ENCODE results near the gene ARHGAP18. TPM values are rescaled to one million over a fixed set of nuclear protein-coding genes. Genes with fewer than 3 reads are reported as not detected.
A peak's percentile ranks its signal among the peaks of the same experiment; 100 is the strongest.

Gene ARHGAP18
- total and polyA plus RNA-seq, 4 donors: 1.6 to 8.0 (median 3.0) TPM

- no peak for DNase-seq (ENCODE audit: low spot score)
- no peak overlapping the region for H3K27ac ChIP-seq (ENCODE audit: low read depth in 1 of 2, low read length in 2 of 2)
- no peak overlapping the region for H3K4me3 ChIP-seq (ENCODE audit: low read depth in 1 of 3, low read length in 3 of 3)
- no peaks in the 10 kb centered on the region for H3K27me3 ChIP-seq (ENCODE audit: control insufficient read depth in 4 of 4, insufficient read depth in 4 of 4, low read length in 3 of 4)
- WGBS: 92% methylated on average over 3 of the region's 3 CpGs
- no peaks in the 10 kb centered on the region for H3K9me3 ChIP-seq (ENCODE audit: control insufficient read depth in 4 of 4, low read length in 3 of 4)
- H3K4me1 ChIP-seq (ENCODE audit: control insufficient read depth in 4 of 4, insufficient read depth in 4 of 4, low read length in 3 of 4): peaks cover 0 to 4% (median 1%) of the 10 kb centered on the region in 4 donors
- H3K9ac ChIP-seq (ENCODE audit: low read depth in 1 of 2, low read length in 2 of 2): no peak overlapping the region
- TF ChIP-seq FOXA1 (IDR thresholded peaks at IDR 0.05) (no peak), FOXA2 (IDR thresholded peaks at IDR 0.05) (no peak), HNF4G (IDR thresholded peaks at IDR 0.05) (no peak), ZBTB33 (IDR thresholded peaks at IDR 0.05) (no peak), RAD21 (IDR thresholded peaks at IDR 0.05) (no peak), GABPA (IDR thresholded peaks at IDR 0.05 in 1 of 2, conservative IDR thresholded peaks at IDR 0.05 in 1 of 2) (no peak), HNF4A (conservative IDR thresholded peaks at IDR 0.05) (no peak), EGR1 (IDR thresholded peaks at IDR 0.05; ENCODE audit: low read depth in 2 of 2) (no peak), SP1 (IDR thresholded peaks at IDR 0.05) (no peak)
- TF ChIP-seq, protein P1, sequence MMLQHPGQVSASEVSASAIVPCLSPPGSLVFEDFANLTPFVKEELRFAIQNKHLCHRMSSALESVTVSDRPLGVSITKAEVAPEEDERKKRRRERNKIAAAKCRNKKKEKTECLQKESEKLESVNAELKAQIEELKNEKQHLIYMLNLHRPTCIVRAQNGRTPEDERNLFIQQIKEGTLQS (IDR thresholded peaks at IDR 0.05): no peak
- H3K36me3 ChIP-seq (ENCODE audit: control insufficient read depth in 4 of 4, insufficient read depth in 3 of 4, low read depth in 1 of 4, low read length in 3 of 4): no peaks in the 10 kb centered on the region
These were observed 13.1 kb downstream of the ARHGAP18 start for GRCh38 chr6:129696843-129697242.

GRCh38 chr6:129696028-129696418 lies 14.0 kb downstream of the ARHGAP18 start:
- Histone ChIP-seq H3K4me1 (ENCODE audit: control insufficient read depth in 4 of 4, insufficient read depth in 4 of 4, low read length in 3 of 4) (peaks cover 0 to 4% (median 1%) of the 10 kb centered on the region in 4 donors), H3K27ac (ENCODE audit: low read depth in 1 of 2, low read length in 2 of 2) (no peak overlapping the region), H3K36me3 (ENCODE audit: control insufficient read depth in 4 of 4, insufficient read depth in 3 of 4, low read depth in 1 of 4, low read length in 3 of 4) (no peaks in the 10 kb centered on the region), H3K4me3 (ENCODE audit: low read depth in 1 of 3, low read length in 3 of 3) (no peak overlapping the region), H3K27me3 (ENCODE audit: control insufficient read depth in 4 of 4, insufficient read depth in 4 of 4, low read length in 3 of 4) (no peaks in the 10 kb centered on the region), H3K9ac (ENCODE audit: low read depth in 1 of 2, low read length in 2 of 2) (peak overlapping the region in 1 of 2 donors; percentile 50), H3K9me3 (ENCODE audit: control insufficient read depth in 4 of 4, low read length in 3 of 4) (no peaks in the 10 kb centered on the region)
- TF ChIP-seq EGR1 (IDR thresholded peaks at IDR 0.05; ENCODE audit: low read depth in 2 of 2) (no peak), MAX (IDR thresholded peaks at IDR 0.05) (no peak), HNF4G (IDR thresholded peaks at IDR 0.05) (no peak), JUND (IDR thresholded peaks at IDR 0.05) (no peak)
- TF ChIP-seq, protein P1 (IDR thresholded peaks at IDR 0.05): no peak
- no peak for DNase-seq (ENCODE audit: low spot score)
- 44% methylated on average over 1 of the region's 1 CpG for WGBS

GRCh38 chr6:129695373-129696027 lies 14.5 kb downstream of the ARHGAP18 start:
- DNase-seq (ENCODE audit: low spot score): no peak
- no peaks in the 10 kb centered on the region for H3K27me3 ChIP-seq (ENCODE audit: control insufficient read depth in 4 of 4, insufficient read depth in 4 of 4, low read length in 3 of 4)
- H3K9me3 ChIP-seq (ENCODE audit: control insufficient read depth in 4 of 4, low read length in 3 of 4): no peaks in the 10 kb centered on the region
- H3K36me3 ChIP-seq (ENCODE audit: control insufficient read depth in 4 of 4, insufficient read depth in 3 of 4, low read depth in 1 of 4, low read length in 3 of 4): no peaks in the 10 kb centered on the region
- H3K9ac ChIP-seq (ENCODE audit: low read depth in 1 of 2, low read length in 2 of 2): no peak overlapping the region
- WGBS: 32% methylated on average over 3 of the region's 3 CpGs
- TF ChIP-seq RXRA (IDR thresholded peaks at IDR 0.05) (no peak), HNF4A (conservative IDR thresholded peaks at IDR 0.05) (peak in 1 of 2 donors; percentile 23)
- peaks cover 0 to 4% (median 1%) of the 10 kb centered on the region in 4 donors for H3K4me1 ChIP-seq (ENCODE audit: control insufficient read depth in 4 of 4, insufficient read depth in 4 of 4, low read length in 3 of 4)
- no peak overlapping the region for H3K4me3 ChIP-seq (ENCODE audit: low read depth in 1 of 3, low read length in 3 of 3)
- no peak overlapping the region for H3K27ac ChIP-seq (ENCODE audit: low read depth in 1 of 2, low read length in 2 of 2)

Data from liver (tissue), 9 donors.